Measurements from ENCODE around the gene TMEM178B. TPM values are rescaled to one million over a fixed set of nuclear protein-coding genes. Genes with fewer than 3 reads are reported as not detected.
A peak's percentile ranks its signal among the peaks of the same experiment; 100 is the strongest.
"Not testable (repeated sequence)": the region's sequence is repeated elsewhere in the genome, so short reads cannot be mapped to it uniquely, and the experiment has no call there.

Gene TMEM178B
- total and polyA plus RNA-seq, 9 donors = 0.10 to 1.6 (median 0.30) TPM

DNA sequence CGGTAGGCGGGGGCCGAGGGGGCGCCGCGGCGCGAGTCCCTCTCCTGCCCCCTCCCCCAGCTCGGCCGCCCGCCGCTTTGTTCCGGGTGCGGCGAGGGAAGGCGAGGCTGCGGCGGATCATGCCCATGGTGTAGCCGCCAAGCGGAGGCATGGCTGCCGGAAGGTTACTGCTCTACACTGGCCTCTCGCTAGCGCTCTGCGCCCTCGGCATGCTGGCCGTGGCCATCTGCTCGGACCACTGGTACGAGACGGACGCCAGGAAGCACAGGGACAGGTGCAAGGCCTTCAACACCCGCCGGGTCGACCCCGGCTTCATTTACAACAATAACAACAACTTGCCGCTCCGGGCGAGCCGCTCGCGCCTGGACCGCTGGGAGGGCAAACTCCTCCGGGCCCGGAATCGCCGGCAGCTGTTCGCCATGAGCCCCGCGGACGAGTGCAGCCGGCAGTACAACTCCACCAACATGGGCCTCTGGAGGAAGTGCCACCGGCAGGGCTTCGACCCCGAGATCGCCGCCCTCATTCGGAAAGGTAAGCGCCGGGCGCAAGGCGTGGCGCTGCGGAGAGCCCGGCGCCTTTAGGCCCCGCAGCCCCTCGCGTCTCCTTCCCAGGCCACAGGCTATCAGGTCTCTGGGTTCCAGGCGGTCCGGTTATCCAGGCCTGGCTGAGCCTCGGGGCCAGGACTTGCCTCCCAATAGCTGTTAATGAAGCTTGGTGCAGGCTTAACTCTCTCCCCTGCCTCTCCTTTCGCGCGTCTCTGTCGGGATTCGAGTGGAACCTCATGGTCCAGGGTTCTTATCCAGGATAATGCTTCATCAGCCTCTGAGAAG is 513 bp downstream of the TMEM178B start:
- TF ChIP-seq POLR2A (IDR thresholded peaks at IDR 0.05) (no peak), EP300 (IDR thresholded peaks at IDR 0.05) (no peak)
- TF ChIP-seq, protein P1, sequence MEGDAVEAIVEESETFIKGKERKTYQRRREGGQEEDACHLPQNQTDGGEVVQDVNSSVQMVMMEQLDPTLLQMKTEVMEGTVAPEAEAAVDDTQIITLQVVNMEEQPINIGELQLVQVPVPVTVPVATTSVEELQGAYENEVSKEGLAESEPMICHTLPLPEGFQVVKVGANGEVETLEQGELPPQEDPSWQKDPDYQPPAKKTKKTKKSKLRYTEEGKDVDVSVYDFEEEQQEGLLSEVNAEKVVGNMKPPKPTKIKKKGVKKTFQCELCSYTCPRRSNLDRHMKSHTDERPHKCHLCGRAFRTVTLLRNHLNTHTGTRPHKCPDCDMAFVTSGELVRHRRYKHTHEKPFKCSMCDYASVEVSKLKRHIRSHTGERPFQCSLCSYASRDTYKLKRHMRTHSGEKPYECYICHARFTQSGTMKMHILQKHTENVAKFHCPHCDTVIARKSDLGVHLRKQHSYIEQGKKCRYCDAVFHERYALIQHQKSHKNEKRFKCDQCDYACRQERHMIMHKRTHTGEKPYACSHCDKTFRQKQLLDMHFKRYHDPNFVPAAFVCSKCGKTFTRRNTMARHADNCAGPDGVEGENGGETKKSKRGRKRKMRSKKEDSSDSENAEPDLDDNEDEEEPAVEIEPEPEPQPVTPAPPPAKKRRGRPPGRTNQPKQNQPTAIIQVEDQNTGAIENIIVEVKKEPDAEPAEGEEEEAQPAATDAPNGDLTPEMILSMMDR (IDR thresholded peaks at IDR 0.05) = no peak
- H3K27me3 ChIP-seq = no peaks in the 10 kb centered on the region
- intact Hi-C loops (cut with DNase I) = no loop called here
- peak overlapping the region; percentile 37 for H3K4me3 ChIP-seq
- no peak overlapping the region for H3K27ac ChIP-seq
- H3K9me3 ChIP-seq = no peaks in the 10 kb centered on the region
- WGBS, 3 donors = 2 to 4% (median 3%) methylated on average over 61 to 75 of the region's 75 CpGs
- no peaks in the 10 kb centered on the region for H3K36me3 ChIP-seq
- DNase-seq = no peak
- peaks cover 12% of the 10 kb centered on the region for H3K4me1 ChIP-seq (ENCODE audit: insufficient read depth)

DNA sequence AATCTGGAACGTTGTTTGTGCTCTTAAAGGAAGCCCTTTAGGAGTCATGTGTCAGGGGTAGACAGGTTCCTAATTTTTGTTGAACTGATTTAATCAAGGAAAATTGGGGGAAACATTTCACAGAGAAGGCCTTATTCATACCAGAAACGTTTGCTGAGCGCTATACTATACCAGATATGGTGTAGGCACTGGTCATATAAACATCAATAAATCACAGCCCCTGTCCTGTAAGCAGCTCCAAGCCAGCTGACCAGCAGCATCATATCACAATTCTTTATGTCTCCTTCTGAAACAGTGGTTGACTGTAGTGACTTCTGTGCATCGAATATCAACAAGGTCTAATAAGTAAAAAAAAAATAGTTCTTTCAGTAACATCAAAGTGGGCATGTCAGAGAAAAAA is 1.1 kb downstream of the TMEM178B start:
- H3K4me3 ChIP-seq = no peak overlapping the region
- H3K9me3 ChIP-seq = no peaks in the 10 kb centered on the region
- H3K27me3 ChIP-seq = no peaks in the 10 kb centered on the region
- TF ChIP-seq POLR2A (IDR thresholded peaks at IDR 0.05) (no peak), EP300 (IDR thresholded peaks at IDR 0.05) (no peak)
- TF ChIP-seq, protein P1 (IDR thresholded peaks at IDR 0.05) = no peak
- intact Hi-C loops (cut with DNase I) = no loop called here
- 37 to 45% (median 39%) methylated on average over 4 of the region's 4 CpGs for WGBS, 3 donors
- H3K27ac ChIP-seq = no peak overlapping the region
- H3K36me3 ChIP-seq = no peaks in the 10 kb centered on the region
- no peak for DNase-seq
- H3K4me1 ChIP-seq (ENCODE audit: insufficient read depth) = peaks cover 12% of the 10 kb centered on the region

- intact Hi-C loops (cut with DNase I) = no loop called here
- 37 to 46% (median 44%) methylated on average over 3 of the region's 3 CpGs for WGBS, 3 donors
- Histone ChIP-seq H3K27me3 (no peaks in the 10 kb centered on the region), H3K4me1 (ENCODE audit: insufficient read depth) (peaks cover 12% of the 10 kb centered on the region), H3K9me3 (no peaks in the 10 kb centered on the region), H3K4me3 (no peak overlapping the region), H3K36me3 (no peaks in the 10 kb centered on the region), H3K27ac (no peak overlapping the region)
- DNase-seq = no peak
- TF ChIP-seq EP300 (IDR thresholded peaks at IDR 0.05) = no peak
- TF ChIP-seq, protein P1 (IDR thresholded peaks at IDR 0.05) = no peak
- TF ChIP-seq POLR2A (IDR thresholded peaks at IDR 0.05) = no peak
Observed at GRCh38 chr7:141076377-141076776, 2.5 kb downstream of the TMEM178B start.

DNA sequence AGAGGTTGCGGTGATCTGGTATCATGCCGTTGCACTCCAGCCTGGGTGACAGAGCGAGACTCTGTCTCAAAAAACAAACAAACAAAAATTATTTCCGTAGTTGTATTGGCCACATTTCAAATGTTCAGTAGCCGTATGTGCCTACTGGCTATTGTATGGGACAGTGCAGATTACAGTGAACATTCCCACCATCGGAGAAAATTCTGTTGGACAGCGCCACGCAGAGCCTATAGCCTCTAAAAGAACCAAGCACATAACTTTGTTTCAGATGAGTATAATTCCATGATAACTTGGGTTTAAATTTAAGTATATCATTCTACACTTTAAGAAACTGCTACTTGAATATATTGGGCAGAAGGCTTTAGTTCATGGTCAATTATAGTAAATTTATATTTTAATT is 5.4 kb downstream of the TMEM178B start:
- intact Hi-C loops (cut with DNase I) = no loop called here
- H3K9me3 ChIP-seq = no peaks in the 10 kb centered on the region
- H3K27ac ChIP-seq = no peak overlapping the region
- 67 to 81% (median 72%) methylated on average over 8 of the region's 8 CpGs for WGBS, 3 donors
- no peaks in the 10 kb centered on the region for H3K36me3 ChIP-seq
- no peaks in the 10 kb centered on the region for H3K27me3 ChIP-seq
- DNase-seq = no peak
- no peak overlapping the region for H3K4me3 ChIP-seq
- TF ChIP-seq EP300 (IDR thresholded peaks at IDR 0.05) (no peak), POLR2A (IDR thresholded peaks at IDR 0.05) (no peak)
- TF ChIP-seq, protein P1 (IDR thresholded peaks at IDR 0.05) = no peak
- H3K4me1 ChIP-seq (ENCODE audit: insufficient read depth) = peaks cover 3% of the 10 kb centered on the region

- intact Hi-C loops (cut with DNase I); DNase-seq; H3K4me1 ChIP-seq (ENCODE audit: insufficient read depth); H3K27me3 ChIP-seq; H3K27ac ChIP-seq; H3K36me3 ChIP-seq; H3K9me3 ChIP-seq; H3K4me3 ChIP-seq: not testable (repeated sequence)
- 89 to 100% (median 95%) methylated on average over 1 to 2 of the region's 2 CpGs for whole genome bisulfite sequencing, 3 donors
Observed at GRCh38 chr7:141089490-141089889, 15.6 kb downstream of the TMEM178B start.

Measured in ovary (tissue), 9 donors.